Hypothalamus (tissue), 51 donors: Measurements from ENCODE around the gene PEMT.

Experiments used
- DNase-seq, 51 donors: peaks; one replicate each; lab custom pipeline; 2025; lab: John Stamatoyannopoulos, UW

Gene PEMT

GRCh38 chr17:17572010-17572785 is 19.3 kb downstream of the PEMT start:
- no peak for DNase-seq

GRCh38 chr17:17570798-17571716 is 20.5 kb downstream of the PEMT start:
- no peak for DNase-seq

GRCh38 chr17:17570140-17570797 is 21.2 kb downstream of the PEMT start:
- DNase-seq, result peak in 24 of 51 donors; percentile 7 to 58 (median 24)

GRCh38 chr17:17569691-17570090 is 21.8 kb downstream of the PEMT start:
- no peak for DNase-seq

- peak in 27 of 51 donors; percentile 5 to 63 (median 33) for DNase-seq
These were observed 22.7 kb downstream of the PEMT start for GRCh38 chr17:17568772-17569195.

- peak in 39 of 51 donors; percentile 31 to 87 (median 59) for DNase-seq
These were observed 23.9 kb downstream of the PEMT start for GRCh38 chr17:17567631-17568030.

GRCh38 chr17:17566896-17567513 is 24.5 kb downstream of the PEMT start:
- peak in 2 of 51 donors; percentile 62 for DNase-seq

- DNase-seq, result no peak
These were observed 25.8 kb downstream of the PEMT start for GRCh38 chr17:17565471-17566339.

- DNase-seq, result no peak
These were observed 26.6 kb downstream of the PEMT start for GRCh38 chr17:17564896-17565295.

GRCh38 chr17:17564323-17564722 is 27.2 kb downstream of the PEMT start:
- DNase-seq, result no peak

- no peak for DNase-seq
These were observed 28.0 kb downstream of the PEMT start for GRCh38 chr17:17563530-17563929.

- DNase-seq, result no peak
These were observed 29.4 kb downstream of the PEMT start for GRCh38 chr17:17562146-17562511.

GRCh38 chr17:17561408-17562145 is 29.9 kb downstream of the PEMT start:
- peak in 4 of 51 donors; percentile 11 to 23 (median 12) for DNase-seq

- DNase-seq, result no peak
These were observed 30.5 kb downstream of the PEMT start for GRCh38 chr17:17560975-17561374.

GRCh38 chr17:17560167-17560566 is 31.3 kb downstream of the PEMT start:
- DNase-seq, result no peak

GRCh38 chr17:17559164-17559563 is 32.3 kb downstream of the PEMT start:
- no peak for DNase-seq

- DNase-seq, result no peak
These were observed 33.1 kb downstream of the PEMT start for GRCh38 chr17:17558431-17558830.

- peak in 23 of 51 donors; percentile 12 to 73 (median 36) for DNase-seq
These were observed 33.7 kb downstream of the PEMT start for GRCh38 chr17:17557796-17558195.

- DNase-seq, result peak in 4 of 51 donors; percentile 8 to 16 (median 12)
These were observed 34.8 kb downstream of the PEMT start for GRCh38 chr17:17556671-17557070.
